ENCODE measurements around the gene OTOA.
"Not testable (repeated sequence)": the region's sequence is repeated elsewhere in the genome, so short reads cannot be mapped to it uniquely, and the experiment has no call there.

OTOA gene

DNA sequence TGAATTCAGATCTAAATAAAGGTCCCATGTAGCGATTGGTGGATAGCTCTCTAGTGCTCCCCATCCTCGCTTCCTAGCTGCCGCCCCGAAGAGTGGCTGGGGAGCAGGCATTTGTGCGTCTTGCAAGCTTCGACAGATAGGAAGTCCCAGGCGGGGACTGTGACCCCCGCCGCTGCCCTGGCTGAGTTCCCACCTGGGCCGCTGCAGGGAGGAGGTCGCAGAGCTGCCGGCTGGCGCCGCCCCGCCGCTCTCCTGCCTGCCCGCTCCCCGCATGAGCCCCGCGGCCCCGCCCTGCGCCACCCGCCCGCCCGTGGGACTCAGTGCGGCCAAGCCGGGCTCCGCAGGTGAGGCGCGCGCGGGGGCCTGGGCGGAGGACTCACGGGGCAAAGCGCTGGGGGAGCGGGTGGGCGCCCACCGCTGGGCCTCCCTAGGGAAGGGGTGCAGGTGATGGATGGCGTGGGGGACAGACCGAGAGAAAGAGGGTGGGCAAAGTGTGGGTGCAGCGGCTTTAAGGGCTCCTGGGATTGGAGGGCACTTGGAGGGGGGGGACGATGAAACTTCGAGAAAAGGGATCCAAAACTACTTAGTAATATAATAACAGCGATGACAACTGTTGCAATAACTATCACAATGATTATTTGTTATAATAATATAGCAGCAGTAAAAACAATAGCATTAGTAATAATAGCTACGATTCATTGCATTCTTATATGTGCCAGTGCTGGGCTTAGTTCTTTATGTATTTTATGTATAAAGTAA is at the start of gene OTOA:
Gene OTOA (plus strand): TSS at position 80 of the 759 bp plus-strand sequence. CDS start 14,547 bp downstream, outside the sequence.
- no peak for DNase-seq (ENCODE audit: low read depth in 2 of 2)

DNA sequence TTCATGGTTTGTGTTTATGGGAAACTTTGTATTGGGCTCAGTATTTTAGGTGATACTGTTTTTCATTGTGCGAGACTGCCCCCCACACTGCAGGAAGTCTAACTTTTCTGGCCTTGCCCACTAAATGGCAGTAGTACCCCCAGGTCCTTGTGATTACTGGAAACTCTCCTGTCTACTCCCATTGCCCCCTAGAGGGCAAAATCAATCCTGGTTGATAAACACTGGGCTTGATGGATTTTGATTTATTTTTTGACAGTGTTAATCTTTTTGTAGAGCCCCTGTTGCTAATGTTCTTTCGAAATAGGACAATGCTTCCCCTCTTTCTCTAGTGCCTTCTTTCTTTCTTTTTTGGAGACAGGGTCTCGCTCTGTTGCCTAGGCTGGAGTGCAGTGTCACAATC is 48.9 kb upstream of the OTOA start:
- DNase-seq (ENCODE audit: low read depth in 2 of 2): no peak

DNA sequence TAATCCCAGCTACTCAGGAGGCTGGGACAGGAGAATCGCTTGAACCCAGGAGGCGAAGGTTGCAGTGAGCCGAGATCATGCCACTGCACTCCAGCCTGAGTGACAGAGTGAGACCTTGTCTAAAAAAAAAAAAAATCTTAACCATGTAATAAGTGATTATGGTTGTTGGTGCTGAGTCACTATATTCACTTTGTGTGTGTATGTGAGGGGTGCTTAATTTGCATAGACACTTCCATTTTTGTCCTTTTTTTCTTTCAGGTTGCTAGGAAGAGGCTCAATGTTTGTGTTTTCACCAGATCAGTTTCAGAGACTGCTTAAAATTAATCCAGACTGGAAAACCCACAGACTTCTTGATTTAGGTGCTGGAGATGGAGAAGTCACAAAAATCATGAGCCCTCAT is 46.2 kb upstream of the OTOA start:
- DNase-seq (ENCODE audit: low read depth in 2 of 2): no peak

DNA sequence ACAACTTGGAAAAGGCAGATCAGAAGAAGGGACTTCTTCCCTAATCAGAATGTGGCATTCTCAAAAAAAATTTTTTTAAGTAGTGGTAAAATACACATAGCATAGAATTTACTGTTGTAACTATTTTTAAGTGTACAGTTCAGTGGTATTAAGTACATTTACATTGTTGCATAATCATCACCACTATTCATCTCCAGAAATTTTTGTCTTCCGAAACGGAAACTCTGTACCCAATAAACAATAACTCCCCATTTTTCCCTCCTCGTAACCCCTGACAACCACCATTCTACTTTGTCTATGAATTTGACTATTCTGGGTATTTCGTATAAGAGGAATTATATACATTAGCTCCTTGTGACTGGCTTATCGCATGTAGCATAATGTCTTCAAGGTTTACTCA is 45.5 kb upstream of the OTOA start:
- no peak for DNase-seq (ENCODE audit: low read depth in 2 of 2)

DNA sequence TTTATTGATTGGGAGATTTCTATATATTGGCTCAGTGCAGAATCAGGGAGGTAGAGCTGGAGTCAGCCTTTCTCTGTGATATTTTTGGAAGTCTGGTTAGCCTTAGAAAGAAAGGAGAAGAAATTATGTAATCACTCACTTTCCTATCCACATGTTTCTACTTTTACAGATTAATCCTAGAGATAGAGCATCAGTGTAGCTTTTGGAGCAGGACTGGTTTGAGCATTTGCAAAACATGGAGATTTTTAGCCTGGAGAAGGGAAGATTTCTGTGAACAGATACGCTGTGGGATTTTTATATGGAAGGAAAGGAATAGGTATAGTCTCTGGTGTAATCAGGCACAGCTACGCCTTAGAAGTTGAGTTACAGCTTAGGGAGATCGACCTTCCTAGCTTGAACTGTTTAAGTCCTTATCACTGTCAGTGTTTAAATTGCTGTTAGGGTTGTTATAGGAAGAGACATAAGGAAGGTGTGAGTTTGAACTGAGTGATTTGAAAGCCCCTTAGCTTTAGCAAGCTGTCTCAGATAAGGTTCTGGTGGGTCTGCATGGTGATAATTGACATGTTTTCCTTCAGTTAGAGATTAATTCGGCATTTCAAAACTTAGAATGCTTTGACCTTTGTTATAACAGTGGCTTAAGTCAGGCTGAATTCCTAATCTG is 43.9 kb upstream of the OTOA start:
- DNase-seq (ENCODE audit: low read depth in 2 of 2): no peak

DNA sequence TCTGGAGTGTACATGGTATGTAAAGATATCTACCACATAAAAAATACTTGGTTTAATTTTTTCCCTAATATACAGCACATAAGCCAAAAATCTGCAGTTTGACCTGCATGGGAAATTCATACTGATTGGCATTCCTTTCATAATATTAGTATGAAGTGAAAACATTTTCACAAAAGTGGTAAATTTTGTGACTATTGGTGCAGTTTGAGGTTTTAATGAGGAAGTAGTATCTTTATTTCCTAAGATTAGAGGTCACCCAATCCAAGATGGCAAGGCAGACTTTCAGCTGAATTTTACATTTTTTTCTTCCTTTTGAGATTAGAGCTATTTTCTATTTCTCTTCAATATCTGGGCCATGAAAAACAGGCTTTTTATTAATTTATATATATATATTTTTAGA is 43.2 kb upstream of the OTOA start:
- DNase-seq (ENCODE audit: low read depth in 2 of 2): no peak

DNA sequence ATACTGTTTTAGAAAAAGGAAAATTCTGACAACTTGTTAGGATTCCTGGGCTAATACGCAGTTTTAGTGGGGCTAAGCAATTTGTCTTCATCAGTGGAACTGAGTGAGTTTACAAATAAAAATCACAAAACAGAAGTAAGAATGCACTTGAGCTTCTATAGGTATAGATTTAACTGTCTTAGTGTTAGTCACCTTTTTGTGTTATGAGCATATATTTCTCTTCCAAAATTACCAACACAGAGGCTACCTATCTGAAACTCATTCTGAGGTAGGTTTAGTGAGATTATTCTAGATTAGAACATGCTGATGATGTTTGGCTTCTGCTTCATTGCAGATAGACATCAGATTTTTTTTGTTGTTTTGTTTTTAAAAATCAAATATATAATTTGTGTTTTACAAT is 41.2 kb upstream of the OTOA start:
- no peak for DNase-seq (ENCODE audit: low read depth in 2 of 2)

DNA sequence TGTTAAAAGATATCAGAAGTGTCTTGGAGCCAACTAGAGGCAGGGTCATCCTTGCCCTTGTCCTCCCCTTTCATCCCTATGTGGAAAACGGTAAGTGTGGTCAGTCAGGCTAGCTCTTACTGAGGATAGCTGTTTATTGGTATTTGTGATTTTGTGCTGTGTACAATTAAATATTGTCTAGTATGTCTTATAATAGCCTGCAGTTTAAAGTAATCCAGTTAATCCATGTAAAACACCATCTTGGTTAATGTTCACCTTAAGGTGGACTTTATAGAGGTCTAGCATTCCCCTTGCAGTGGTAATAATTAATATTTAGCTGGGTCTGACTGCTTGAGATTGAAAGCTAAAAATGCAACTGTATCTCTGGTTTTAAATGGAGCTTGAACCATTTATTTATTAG is 38.7 kb upstream of the OTOA start:
- no peak for DNase-seq (ENCODE audit: low read depth in 2 of 2)

DNA sequence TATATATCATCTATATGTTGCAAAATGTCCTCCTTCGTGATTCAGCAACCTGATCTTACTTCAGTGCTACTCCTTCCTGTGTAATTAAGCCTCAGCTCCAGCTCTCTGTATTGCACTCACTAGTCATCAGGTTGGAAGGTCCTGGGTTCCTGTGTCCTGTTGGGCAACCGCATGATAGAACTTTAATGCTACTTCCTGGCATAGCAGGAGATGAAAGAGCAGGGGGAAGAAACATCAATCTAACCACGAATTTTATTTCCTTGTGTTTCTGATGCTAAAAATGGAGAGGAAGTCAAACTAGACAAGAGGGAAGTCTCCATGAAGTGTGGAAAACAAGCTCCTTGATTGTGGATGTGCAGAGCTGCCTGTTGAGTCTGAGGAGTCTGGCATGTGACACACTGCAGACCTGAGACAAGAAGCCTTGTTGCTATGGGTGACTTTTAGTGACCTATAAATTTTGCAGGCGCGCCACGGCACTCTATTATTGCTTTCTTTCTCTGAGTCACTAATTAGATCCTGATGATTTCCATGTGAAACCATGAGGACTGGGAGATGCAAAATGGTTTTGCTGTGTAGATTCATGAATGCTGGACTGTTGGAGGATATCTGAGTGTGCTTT is 37.0 kb upstream of the OTOA start:
- DNase-seq (ENCODE audit: low read depth in 2 of 2): no peak

DNA sequence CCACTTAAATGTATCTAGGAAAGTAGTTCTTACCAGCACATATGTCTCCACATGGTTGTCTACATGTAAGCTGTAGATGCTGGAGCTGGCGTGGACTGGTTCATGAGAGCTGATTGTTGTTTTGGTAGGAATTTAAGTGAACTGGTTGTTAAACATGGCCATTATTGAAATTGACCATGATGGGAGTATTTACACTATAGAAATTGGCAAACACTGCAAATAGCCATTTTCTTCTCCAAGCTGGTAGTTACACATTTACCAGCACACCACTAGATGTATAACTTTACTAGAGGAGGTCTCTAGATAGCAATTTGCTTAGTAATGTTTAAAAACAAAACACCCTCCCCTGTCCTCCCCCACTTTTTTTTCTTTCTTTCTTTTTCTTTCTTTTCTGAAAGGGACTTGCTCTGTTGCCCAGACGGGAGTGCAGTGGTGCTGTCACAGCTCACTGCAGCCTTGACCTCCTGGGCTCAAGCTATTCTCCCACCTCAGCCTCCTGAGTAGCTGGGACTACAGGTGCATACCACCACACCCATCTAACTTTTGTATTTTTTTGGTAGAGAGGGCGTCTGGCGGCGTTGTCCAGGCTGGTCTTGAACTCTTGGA is 35.5 kb upstream of the OTOA start:
- DNase-seq (ENCODE audit: low read depth in 2 of 2): no peak

DNA sequence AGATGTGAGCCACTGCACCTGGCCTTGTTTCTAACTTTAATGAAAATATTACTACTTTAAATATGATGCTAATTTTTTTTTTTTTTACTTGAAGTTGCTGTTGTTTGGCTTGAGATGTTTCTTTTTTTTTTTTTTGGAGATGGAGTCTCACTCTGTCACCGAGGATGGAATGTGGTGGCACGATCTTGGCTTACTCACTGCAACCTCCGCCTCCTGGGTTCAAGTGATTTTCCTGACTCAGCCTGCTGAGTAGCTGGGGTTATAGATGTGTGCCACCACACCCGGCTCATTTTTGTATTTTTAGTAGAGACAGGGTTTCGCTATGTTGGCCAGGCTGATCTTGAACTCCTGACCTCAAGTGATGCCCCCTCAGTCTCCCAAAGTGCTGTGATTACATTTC is 35.0 kb upstream of the OTOA start:
- no peak for DNase-seq (ENCODE audit: low read depth in 2 of 2)

DNA sequence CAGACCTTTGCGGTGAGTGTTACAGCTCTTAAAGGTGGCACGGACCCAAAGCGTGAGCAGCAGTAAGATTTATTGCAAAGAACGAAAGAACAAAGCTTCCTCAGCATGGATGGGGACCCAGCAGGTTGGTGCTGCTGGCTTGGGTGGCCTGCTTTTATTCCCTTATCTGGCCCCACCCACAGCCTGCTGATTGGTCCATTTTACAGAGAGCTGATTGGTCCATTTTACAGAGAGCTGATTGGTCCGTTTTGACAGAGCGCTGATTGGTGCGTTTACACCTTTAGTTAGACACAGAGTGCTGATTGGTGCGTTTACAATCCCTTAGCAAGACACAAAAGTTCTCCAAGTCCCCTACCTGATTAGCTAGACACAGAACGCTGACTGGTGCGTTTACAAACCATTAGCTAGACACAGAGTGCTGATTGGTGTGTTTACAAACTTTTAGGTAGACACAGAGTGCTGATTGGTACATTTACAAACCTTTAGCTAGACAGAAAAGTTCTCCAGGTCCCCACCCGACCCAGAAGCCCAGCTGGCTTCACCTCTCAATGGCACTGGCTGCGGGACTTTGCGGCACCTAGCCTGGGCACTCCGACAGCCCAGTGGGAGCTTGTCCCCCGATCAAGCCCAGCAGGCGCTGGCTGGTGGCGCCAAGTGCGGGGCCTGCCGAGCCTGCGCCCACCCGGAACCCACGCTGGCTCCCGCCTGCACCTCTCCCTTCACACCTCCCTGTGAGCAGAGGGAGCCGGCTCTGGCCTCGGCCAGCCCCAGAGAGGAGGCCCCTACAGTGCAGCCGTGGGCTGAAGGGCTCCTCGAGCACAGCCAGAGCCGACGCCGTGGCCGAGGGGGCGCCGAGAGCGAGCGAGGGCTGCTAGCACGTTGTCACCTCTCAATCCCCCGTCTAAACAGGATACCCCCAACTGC is 33.9 kb upstream of the OTOA start:
- DNase-seq (ENCODE audit: low read depth in 2 of 2): not testable (repeated sequence)

DNA sequence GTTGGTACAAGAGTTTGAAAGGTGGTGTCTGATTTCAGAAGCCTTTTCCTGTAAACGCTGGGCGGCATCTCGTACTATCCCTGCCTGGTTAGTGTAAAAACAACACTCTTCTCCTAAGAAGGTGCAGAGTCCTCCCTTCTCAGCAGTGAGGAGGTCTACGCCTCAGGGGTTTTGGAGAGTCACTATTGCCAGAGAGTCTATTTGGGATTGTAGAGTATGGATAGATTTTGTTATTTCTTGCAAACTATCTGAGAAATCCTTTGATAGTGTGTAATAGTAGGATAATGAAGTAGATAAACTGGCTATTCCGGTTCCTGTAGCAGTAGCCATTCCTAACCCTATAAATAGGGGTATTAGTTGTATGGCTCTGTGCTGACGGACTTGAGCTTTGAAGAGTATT is 32.9 kb upstream of the OTOA start:
- not testable (repeated sequence) for DNase-seq (ENCODE audit: low read depth in 2 of 2)

DNA sequence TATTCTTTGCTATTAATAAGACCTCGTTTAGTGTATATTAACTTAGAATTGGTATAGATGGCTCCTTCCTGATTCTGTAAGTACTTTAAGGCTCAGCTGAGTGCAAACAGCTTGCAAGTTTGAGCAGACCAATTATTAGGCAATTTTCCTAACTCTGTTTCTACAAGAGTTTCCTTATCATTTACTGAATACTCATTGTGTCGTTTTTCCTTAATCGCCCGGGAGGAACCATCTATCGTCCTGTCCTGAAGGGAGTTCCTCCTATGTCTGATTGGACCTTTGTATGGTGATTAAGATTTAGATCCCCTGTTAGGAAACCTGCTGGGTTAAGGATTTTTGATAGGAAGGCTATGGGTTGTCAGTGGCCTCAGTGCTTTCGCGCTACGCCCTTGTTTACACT is 32.4 kb upstream of the OTOA start:
- not testable (repeated sequence) for DNase-seq (ENCODE audit: low read depth in 2 of 2)

DNA sequence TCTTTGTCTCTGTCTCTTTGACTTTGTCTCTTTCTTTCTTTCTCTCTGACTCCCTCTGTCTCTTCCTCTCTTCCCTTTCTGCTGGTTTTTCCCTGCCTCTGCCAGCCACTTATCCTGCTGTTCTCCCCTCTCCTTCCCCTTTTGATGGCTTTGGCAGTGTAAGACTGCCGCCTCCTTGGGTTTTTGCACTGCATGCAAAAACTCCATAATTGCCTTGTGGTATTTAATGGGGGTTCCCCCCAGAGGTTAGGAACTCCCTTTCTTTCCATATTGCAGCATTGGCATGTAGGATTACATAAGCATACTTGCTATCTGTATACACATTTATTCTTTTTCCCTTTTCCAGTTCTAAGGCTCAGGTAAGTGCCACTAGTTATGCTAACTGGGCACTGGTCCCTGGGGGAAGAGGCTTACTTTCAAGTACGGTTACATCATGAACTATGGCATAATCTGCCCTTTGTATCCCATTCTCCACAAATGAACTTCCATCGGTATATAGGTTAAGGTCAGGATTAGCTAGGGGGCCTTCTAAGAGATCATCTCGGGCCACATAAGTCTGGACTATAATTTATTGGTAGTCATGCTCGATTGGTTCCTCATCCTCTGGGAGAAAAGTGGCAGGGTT is 31.7 kb upstream of the OTOA start:
- not testable (repeated sequence) for DNase-seq (ENCODE audit: low read depth in 2 of 2)

DNA sequence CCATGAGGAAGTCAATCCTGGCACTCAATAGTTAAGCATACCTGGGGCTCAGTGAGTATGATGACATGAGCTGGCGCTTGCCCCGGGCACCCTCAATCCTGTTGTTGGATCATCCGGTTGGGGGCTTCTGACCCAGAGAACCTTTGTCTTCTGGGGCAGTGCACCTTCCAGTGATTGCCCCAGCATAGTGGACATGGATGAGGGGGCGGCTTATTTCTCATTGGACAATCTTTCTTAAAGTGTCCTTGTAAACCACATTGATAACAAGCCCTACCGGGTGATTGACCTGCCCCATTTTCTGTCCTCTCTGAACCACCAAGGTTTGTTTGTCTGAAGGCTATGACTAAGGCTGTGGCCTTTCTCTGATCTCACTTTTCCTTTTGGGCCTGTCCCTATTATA is 29.6 kb upstream of the OTOA start:
- no peak for DNase-seq (ENCODE audit: low read depth in 2 of 2)

DNA sequence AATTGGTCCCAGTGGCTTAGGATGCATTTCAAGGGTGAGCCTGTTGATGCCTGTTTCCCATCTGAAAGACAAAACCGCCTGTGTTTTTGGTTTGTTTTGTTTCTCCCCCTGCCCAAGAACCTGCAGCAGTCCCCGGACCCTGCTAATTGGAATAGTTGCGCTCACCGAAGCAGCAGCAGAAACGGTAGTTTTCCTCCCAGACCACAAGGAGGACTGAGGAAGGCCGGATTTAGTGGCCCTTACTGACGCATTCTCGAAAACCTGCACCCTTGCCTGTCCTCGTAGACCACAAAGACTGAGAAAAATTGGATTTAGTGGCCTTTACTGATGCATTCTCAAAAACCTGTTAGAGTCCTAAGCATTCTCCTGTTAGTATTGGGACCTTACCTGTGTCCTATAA is 28.1 kb upstream of the OTOA start:
- DNase-seq (ENCODE audit: low read depth in 2 of 2): not testable (repeated sequence)

DNA sequence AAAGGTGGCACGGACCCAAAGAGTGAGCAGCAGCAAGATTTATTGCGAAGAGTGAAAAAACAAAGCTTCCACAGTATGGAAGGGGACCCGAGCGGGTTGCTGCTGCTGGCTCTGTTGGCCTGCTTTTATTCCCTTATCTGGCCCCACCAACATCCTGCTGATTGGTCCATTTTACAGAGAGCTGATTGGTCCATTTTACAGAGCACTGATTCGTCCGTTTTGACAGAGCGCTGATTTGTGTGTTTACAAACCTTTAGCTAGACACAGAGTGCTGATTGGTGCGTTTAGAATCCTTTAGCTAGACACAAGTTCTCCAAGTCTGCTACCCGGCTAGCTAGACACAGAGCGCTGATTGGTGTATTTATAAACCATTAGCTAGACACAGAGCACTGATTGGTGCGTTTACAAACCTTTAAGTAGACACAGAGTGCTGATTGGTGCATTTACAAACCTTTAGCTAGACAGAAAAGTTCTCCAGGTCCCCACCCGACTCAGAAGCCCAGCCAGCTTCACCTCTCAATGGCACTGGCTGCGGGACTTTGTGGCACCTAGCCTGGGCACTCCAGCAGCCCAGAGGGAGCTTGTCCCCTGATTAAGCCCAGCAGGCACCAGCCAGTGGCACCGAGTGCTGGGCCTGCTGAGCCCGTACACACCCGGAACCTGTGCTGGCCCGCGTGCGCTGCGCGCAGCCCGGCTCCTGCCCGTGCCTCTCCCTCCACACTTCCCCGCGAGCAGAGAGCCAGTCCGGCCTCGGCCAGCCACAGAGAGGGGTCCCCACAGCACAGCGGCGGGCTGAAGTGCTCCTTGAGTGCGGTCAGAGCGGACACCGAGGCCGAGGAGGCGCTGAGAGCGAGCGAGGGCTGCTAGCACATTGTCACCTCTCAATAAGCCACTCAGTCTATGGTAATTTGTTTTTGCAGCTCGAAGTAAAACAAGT is 26.5 kb upstream of the OTOA start:
- no peak for DNase-seq (ENCODE audit: low read depth in 2 of 2)

DNA sequence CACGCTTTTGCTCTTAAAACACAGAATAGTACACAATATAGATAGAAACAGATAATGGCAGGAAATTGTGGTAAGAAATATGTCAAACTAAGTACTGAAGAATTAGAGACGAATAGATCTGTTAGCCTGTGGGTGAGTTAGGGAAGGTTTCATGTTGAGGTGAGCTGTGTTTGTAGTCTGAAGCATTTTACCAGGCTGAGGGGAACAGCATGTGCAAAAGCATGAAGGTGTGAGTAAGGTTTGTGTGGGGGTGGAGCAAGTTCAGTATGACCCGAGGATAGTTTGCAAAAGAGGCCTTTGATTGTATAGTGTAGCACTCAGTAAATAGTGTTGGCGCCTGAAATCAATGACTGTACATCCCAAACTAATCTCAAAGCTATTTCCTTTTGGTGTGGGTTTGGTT is 25.2 kb upstream of the OTOA start:
- DNase-seq (ENCODE audit: low read depth in 2 of 2): no peak

DNA sequence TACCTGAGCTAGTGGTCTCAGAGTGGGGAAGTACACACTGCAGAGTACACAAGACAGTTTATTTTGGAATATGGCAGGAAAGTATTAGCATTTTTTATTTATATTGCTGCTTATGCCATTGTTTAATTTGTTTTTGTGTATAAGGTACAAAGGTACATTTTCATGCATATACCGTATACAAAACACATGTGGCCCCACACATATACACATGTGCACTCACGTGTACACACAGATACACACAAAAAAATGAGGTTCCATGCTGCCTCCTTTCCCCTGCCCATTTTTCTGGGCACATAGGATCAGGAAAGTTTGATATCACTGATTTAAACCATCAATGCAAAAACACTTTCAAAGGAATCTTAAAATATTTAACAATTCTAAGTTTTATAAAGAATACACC is 24.3 kb upstream of the OTOA start:
- DNase-seq (ENCODE audit: low read depth in 2 of 2): no peak
